Embryonic facial prominence (tissue), 1 donor: ENCODE data around the gene NBR1.
"Not testable (repeated sequence)": the region's sequence is repeated elsewhere in the genome, so short reads cannot be mapped to it uniquely, and the experiment has no call there.

Experiments used
- DNase-seq: peaks from one replicate; pipeline ENCODE4 v3.0.0-alpha.2; 2016; ENCODE audit errors: extremely low spot score

NBR1 gene, protein sequence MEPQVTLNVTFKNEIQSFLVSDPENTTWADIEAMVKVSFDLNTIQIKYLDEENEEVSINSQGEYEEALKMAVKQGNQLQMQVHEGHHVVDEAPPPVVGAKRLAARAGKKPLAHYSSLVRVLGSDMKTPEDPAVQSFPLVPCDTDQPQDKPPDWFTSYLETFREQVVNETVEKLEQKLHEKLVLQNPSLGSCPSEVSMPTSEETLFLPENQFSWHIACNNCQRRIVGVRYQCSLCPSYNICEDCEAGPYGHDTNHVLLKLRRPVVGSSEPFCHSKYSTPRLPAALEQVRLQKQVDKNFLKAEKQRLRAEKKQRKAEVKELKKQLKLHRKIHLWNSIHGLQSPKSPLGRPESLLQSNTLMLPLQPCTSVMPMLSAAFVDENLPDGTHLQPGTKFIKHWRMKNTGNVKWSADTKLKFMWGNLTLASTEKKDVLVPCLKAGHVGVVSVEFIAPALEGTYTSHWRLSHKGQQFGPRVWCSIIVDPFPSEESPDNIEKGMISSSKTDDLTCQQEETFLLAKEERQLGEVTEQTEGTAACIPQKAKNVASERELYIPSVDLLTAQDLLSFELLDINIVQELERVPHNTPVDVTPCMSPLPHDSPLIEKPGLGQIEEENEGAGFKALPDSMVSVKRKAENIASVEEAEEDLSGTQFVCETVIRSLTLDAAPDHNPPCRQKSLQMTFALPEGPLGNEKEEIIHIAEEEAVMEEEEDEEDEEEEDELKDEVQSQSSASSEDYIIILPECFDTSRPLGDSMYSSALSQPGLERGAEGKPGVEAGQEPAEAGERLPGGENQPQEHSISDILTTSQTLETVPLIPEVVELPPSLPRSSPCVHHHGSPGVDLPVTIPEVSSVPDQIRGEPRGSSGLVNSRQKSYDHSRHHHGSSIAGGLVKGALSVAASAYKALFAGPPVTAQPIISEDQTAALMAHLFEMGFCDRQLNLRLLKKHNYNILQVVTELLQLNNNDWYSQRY

DNA sequence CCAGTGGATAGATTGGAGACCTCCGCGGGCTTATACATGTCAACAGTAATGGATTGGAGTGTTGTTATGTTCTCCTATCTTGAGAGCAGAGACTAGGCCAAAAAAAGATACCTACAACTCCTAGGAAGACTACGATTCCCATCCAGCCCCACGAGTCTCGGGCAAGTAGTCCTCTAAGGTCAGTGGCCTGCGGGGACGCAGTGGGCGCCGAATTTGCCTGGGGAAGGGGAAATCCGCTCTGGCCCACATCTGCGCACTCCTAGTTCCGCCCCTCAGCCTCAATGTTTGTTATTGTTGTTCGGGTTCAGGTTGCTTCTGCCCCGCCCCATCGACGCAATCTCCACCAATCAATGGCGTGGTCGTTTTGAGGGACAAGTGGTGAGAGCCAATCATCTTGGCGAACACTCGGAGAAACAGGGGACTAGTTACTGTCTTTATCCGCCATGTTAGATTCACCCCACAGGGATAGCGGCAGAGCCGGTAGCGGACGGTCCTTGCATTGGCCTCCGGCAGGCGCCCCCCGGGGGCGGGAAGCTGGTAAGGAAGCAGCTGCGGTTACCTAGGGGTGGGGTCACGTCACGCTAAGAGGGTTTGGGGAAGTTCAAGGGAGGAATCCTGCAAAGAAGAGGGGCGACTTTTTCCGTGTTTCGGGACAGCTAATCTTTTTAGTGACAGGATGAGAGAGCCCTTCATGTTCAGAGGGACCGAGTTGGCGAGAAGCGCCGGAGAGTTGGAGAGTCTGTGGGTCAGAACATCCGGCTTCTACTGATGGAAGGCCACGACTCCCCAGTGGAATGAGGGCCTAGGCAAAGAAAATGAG is at the start of gene NBR1:
TSS of gene NBR1 (plus strand) at position 449 of the 820 bp plus-strand sequence. CDS start 4,586 bp downstream, outside the sequence.
- DNase-seq: peak; percentile 97

DNA sequence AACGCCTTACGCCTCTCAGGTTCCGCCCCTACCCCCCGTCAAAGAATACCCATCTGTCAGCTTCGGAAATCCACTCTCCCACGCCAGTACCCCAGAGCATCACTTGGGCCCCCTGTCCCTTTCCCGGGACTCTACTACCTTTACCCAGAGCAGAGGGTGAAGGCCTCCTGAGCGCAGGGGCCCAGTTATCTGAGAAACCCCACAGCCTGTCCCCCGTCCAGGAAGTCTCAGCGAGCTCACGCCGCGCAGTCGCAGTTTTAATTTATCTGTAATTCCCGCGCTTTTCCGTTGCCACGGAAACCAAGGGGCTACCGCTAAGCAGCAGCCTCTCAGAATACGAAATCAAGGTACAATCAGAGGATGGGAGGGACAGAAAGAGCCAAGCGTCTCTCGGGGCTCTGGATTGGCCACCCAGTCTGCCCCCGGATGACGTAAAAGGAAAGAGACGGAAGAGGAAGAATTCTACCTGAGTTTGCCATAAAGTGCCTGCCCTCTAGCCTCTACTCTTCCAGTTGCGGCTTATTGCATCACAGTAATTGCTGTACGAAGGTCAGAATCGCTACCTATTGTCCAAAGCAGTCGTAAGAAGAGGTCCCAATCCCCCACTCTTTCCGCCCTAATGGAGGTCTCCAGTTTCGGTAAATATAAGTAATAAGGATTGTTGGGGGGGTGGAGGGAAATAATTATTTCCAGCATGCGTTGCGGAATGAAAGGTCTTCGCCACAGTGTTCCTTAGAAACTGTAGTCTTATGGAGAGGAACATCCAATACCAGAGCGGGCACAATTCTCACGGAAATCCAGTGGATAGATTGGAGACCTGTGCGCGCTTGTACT is 45.7 kb upstream of the NBR1 start, which contains the start of gene BRCA1:
TSS of gene BRCA1 (minus strand) at position 232 of the 834 bp plus-strand sequence. CDS start 1,268 bp downstream, outside the sequence.
- peak; percentile 98 for DNase-seq

DNA sequence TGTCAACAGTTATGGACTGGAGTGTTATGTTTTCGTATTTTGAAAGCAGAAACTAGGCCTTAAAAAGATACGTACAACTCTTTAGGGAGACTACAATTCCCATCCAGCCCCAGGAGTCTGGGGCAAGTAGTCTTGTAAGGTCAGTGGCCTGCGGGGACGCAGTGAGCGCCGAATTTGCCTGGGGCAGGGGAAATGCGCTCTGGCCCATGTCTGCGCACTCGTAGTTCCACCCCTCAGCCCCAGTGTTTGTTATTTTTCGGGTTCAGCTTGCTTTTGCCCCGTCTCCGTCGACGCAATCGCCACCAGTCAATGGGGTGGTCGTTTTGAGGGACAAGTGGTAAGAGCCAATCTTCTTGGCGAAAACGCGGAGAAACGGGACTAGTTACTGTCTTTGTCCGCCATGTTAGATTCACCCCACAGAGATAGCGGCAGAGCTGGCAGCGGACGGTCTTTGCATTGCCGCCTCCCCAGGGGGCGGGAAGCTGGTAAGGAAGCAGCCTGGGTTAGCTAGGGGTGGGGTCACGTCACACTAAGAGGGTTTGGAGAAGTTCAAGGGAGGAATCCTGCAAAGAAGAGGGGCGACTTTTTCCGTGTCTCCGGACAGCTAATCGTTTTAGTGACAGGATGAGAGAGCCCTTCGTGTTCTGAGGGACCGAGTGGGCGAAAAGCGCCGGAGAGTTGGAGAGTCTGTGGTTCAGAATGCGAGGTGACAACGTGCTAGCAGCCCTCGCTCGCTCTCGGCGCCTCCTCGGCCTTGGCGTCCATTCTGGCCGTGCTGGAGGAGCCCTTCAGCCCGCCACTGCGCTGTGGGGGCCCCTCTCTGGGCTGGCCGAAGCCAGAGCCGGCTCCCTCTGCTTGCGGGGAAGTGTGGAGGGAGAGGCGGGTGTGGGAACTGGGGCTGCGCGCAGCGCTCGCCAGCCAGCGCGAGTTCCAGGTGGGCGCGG is 44.8 kb upstream of the NBR1 start:
- DNase-seq: no peak

DNA sequence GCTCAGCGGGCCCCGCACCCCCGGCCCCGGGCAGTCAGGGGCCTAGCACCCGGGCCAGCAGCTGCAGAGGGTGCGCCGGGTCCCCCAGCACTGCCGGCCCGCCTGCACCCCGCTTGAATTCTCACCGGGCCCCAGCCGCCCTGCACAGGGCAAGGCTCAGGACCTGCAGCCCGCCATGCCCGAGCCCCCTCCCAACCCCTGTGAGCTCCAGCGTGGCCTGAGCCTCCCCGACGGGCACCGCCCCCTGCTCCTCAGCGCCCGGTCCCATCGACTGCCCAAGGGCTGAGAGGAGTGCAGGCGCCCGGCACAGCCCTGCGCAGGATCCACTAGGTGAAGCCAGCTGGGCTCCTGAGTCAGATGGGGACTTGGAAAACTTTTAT is 44.1 kb upstream of the NBR1 start:
- DNase-seq: no peak

DNA sequence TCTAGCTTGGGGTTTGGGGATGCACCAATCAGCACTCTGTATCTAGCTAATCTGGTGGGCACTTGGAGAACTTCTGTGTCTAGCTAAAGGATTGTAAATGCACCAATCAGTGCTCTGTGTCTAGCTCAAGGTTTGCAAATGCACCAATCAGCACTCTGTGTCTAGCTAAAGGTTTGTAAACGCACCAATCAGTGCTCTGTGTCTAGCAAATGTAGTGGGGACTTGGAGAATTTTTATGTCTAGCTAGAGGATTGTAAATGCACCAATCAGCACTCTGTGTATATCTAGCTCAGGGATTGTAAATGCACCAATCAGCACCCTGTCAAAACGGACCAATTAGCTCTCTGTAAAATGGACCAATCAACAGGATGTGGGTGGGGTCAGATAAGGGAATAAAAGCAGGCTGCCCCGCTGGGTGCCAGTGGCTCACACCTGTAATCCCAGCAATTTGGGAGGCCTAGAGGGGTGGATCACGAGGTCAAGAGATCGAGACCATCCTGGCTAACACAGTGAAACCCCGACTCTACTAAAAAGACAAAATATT is 43.6 kb upstream of the NBR1 start:
- DNase-seq: not testable (repeated sequence)

DNA sequence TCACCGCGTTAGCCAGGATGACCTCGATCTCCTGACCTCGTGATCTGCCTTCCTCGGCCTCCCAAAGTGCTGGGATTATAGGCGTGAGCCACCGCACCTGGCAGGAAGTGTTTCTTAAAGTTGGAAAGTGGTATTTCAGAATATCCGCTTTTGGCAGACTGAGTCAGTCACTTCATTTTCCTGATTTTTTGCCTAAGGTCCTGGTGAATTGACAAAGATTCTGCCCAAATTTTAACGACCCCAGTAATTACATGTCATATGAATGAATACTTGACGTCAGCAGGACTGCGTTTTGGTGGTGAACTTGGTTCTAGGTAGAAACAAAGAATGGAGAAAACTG is 41.4 kb upstream of the NBR1 start:
- no peak for DNase-seq

DNA sequence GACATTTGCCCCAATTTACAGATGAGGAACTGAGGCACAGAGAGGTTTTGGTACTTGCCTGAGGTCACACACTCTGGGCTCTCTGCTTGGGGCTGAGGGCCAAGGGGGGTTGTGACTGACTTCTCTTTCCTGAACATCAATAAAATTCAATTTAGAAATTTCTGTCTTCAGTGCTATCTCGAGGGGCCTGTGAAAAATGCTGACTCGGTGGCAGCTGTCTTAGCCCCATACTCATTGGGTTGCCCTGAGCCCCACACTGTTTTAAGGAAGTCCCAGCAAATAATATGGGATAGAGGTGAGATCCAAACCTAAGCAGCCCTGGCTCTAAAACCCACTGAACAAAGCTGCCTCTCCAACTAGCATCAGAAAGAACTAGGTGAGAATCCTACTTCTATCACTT is 38.9 kb upstream of the NBR1 start:
- DNase-seq: no peak

DNA sequence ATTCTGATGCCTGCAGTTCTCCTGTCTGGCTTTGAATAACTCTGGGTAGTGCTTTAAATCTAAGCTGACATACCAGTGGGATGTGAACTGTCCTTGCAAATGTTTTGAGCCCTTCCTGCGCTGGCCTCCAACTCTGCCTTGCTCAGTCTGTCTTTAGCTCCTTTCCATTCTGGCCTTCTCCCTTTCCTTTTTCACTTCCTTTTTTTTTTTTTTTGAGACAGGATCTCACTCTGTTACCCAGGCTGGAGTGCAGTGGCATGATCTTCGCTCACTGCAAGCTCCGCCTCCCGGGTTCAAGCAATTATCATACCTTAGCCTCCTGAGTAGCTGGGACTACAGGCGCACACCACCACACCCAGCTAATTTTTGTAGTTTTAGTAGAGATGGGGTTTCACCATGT is 37.6 kb upstream of the NBR1 start:
- not testable (repeated sequence) for DNase-seq

DNA sequence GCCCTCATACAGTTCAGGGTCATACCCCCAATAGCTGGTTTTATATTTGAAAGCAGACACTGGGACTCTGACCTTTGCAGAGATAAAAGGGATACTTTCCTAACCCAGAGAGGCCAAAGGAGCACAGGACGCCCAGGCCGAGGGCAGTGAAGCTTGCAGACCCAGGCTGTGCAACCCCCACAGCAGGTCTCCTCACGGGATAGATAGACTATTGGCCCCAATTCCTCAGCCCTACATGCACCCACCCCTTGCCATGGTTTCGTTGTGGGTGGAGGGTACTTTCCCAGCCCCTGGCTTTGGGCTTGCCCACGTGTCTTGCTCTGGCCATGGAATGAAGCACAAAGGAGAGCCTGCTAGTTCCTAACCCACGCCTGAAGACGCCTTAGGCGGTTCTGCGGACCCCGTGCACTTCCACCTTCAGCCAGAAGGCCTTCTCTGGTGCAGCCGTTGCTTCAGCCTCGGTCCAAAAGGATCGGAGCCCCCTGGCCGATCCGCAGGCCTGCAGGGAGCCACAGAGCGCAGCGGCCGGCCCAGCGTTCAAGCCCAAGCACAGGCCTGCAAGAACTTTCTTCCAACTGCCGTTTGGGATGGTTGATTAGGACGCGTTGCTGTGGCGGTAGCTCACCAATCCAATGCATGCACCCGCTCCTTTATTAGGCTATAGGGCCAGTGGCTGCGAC is 36.1 kb upstream of the NBR1 start:
- DNase-seq: no peak

DNA sequence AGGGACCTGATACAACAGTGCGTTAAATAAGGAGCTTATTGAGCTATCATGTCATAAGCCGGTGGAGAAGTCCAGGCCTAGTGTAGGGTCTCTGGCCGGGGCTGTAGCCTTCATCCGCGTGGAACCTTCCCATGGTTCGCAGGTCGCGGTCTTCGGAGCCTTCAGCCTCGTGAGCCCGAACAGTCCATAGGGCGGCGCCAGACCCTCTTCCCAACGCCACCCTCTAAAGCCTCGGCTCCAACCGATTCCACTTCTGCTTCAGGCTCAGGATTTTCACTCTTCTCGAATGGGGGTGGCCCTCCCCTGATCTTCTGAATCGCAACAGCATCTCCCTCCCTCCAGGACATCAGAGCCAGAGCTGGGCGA is 35.6 kb upstream of the NBR1 start:
- DNase-seq: no peak

DNA sequence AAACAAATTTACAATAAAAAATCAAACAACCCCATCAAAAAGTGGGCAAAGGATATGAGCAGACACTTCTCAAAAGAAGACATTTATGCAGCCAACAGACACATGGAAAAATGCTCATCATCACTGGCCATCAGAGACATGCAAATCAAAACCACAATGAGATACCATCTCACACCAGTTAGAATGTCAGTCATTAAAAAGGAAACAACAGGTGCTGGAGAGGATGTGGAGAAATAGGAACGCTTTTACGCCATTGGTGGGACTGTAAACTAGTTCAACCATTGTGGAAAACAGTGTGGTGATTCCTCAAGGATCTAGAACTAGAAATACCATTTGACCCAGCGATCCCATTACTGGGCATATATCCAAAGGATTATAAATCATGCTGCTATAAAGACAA is 34.4 kb upstream of the NBR1 start:
- not testable (repeated sequence) for DNase-seq

DNA sequence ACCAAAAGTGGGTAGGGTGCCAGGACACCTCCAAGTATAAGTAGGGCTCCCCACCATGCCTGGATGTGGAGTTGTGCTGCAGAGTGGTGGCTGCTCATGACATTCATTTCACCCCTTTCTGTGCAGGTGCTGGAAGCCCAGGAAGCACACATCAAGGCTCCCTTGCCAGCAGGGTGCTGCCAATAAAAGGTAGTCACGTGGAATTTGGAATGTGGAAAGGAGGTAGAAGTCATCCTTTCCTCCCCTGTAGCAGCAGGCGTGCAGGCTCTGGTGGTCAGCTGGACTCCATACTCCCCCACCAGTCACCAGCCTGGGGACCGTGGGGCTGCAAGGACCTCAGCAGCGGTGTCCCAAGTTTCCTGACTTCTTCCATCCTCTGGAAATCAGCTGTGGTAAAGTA is 32.5 kb upstream of the NBR1 start:
- DNase-seq: not testable (repeated sequence)

DNA sequence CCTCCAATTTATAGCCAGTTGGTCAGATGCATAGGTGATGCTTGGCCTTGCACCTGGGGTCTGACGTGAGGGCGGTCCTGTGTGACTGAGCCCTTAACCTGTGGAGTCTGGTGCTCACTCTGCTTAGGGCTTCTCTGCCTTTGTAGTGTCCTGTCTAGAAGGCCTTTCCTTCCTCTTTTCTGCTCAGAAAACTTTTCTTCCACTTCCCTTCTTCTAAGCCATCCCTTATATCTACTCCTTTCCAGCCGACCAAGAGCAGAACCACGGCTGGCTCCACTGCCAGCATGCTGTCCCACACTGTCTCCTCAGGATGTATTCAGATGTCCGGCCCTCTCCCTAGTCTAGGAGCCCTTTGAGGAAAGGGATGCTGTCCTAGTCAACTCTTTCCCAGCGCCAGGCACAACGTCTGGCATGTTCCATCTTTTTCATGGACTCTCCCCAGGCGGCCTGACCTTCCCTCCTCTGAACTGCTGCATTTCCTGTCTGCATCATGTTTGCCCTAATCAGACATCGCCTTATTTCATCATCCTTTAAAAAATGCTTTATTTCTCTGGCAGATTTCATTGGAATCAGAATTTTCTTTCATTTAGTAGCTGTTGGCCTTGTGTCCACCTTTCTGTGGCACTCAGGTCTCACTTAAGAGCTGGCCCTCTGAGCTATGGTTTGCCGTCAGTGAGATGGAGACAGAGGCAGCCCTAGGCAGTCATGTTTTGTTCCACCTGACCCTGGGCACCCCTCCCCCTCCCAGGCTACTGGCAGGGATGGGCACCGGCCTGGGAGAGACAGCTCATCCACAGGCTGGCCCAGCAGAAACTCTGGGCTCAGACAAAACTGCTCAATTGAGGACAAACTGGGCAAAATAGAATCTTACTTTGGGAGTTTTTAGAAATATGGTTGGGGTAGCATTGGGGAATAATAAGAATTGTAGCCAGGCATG is 30.4 kb upstream of the NBR1 start:
- DNase-seq: no peak

DNA sequence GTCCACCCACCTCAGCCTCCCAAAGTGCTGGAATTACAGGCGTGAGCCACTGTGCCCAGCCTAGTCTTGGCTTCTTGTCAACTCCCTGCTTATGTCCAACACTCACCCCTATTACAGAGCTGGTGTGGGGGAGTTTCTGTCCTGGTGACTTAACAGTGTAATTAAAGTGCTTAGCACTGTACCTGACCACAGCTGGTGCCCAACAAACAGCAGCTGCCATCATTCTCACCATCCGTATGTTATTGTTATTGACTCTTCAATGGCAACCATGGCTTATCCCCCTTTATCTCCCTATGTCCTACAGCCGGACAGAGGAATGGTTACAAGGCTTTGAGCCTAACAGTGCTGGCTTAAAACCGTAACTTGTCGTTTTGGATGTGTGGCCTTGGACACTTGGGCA is 28.9 kb upstream of the NBR1 start:
- no peak for DNase-seq

DNA sequence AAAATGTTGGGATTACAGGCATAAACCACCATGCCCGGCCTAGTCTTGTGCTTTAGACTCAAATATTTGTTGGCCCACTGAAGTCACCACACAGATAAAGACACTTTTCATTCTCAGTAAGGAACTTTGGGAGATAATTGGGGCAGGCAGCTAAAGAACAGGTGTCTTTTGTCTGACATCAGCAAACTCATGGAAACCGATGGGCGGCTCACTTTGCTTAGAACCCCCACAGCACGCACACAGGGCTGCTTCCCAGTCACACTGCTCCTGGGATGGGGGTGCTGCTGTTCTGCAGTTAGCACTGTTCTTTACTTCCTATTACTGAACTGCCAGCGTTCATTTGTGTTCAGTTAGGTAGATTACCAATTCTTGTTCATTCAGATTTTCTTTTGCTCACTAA is 27.8 kb upstream of the NBR1 start:
- no peak for DNase-seq

DNA sequence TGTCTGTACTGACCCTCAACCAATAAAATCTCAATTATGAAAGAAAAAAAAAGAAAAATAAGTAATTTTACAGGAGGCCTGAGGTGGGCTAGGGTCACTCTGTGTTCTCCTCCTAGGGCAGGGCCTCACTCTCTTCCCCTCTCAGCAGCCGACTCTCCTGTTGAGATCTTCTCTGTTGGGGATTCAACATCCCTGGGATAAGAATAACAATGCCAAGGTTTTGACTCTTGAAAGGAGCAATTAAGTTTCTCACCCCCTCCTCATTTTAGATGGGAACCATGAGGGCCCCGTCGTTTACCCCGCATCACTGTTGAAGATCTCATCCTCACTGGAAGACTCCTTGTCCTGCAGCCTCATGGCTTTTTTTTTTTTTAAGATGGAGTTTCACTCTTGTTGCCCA is 24.4 kb upstream of the NBR1 start:
- DNase-seq: no peak

DNA sequence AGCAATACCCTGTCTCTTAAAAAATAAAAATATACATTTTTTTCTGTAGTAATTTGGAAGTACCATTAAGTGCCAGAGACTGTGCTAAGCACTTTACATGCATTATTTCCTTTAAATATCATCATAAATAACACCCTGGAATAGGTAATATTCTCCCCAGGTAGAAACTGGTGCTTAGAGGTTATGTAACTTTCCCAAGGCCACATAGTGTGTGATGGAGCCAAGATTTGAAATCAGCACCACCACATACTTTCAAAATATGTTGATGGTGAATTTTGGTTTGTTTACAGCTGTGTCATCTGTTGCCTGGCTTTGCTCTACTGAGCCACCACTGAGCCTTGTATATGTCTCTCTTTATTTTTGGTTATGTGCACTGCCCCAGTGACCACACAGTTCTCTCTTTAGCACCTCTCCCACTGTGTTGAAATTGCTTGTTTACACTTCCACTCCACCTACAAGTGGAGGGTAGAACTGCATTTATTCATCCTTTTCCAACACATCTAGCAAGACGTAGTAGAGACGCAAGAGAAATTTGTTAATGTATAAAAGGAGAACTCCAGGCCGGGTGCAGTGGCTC is 19.0 kb upstream of the NBR1 start:
- no peak for DNase-seq
